ENCODE data around the gene SART1.
"Not testable (repeated sequence)": the region's sequence is repeated elsewhere in the genome, so short reads cannot be mapped to it uniquely, and the experiment has no call there.

Gene SART1

DNA sequence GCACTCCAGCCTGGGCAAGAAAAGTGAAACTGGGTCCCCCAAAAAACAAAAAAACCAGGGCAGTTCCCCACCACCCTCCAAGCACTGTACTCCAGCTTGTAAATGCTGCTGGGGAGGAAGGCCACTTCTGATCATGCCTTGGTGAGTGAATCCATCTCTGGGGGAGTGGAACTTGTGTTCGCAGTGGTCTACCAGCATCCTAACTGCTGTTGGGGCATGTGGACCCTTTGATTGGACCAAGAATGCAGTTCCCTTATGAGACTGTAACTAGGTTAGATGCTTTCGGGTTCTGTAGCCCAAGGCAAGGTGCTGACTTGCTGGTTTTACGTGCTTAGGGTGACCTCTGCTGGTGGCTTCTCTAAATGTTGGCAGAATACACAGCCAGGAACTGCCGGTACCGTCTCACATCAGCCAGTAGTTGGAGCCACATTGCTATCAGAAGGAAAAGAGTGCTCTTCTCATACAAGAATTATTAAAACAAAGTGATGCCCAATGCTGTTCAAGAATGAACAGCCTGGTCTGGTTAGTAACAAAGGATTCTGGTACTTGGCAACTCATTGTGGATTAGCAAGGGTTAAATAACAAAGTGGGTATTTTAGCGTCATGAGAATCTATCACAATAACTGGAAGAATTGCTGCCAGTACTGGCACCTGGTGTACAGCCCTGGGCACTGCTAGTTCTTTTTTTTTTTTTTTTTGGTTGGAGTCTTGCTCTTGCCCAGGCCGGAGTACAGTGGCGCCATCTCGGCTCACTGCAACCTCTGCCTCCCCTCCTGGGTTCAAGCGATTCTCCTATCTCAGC is 27.5 kb downstream of the SART1 start:
- DNase-seq (ENCODE audit: low read depth), result peak; percentile 94

DNA sequence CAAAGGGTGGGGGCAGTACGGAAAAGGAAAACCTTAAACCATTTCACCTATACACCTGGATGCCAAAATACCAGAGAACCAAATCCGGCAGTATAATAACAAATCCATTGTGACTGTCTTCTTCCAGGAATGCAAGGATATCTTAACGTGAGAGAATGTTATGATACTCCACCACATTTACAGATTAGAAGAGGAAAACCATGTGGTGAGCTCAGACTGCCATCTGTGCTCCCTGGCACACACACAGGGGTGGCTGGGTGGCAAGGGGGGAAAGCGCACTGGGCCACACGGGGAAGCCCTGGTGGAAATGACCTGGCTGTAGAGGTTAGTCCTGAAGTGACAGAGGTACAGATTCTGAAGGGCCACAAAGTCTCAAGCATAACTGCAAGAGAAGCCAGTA is 30.5 kb downstream of the SART1 start:
- DNase-seq (ENCODE audit: low read depth), result no peak

DNA sequence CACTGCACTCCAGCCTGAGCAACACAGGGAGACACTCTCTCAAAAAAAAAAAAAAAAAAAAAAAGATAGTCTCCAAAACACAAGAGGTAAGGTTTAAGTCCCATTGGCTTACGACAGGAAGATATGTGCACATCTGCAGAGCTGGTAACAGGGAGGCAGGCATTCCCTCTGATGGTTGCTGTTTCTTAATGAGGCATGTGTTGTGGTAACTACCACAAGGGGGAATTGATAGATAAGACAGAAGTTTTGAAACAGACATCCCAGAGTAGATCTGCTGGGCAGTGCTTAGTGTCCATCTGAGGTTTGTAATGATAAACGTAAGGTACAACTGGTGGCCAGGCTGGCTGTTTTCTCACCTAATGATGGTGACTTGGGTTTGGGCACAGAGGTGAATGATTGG is 35.8 kb downstream of the SART1 start:
- DNase-seq (ENCODE audit: low read depth), result no peak

DNA sequence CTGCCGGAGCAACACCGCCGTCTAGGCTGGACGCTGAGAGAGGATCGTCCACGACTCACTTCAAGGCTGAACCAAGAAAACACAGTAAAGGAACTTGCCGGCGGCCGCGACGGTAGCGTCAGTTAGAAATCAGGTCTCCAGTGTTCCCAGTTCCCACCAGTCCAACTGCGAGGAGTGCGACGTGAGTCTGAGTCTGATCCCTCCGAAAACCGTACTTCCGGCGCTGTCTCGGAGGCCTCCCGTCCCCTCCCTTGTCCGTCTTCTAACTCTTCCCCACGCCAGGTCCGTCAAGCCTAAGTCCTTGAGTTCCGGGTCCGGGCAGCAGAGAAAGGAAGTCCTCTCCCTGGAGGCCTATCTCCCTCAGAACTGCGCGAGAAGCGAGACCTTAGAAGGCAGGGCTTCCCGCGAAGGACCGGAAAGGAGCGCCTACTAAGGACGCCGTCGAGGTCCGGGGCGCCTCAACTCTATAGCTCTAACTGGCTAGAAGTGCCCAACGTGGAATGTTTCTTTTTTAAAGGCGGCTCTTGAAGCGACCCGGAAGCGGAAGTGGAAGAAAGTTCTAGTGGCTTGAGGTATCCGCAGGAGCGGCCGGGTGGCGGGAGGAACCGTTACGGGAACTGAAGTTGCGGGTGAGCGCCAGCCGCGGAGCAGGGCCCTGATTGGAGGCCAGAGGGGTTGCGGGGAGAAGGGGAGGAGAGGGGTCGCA is 40.6 kb downstream of the SART1 start, which contains the start of the genes BANF1 and EIF1AD:
Gene BANF1, plus strand, starts transcription at position 562 of the 706 bp plus-strand sequence. CDS start 748 bp downstream, outside the sequence.
Gene EIF1AD, minus strand, starts transcription at position 216 of the 706 bp plus-strand sequence. CDS start 1,768 bp downstream, outside the sequence.
- peak; percentile 95 for DNase-seq (ENCODE audit: low read depth)

DNA sequence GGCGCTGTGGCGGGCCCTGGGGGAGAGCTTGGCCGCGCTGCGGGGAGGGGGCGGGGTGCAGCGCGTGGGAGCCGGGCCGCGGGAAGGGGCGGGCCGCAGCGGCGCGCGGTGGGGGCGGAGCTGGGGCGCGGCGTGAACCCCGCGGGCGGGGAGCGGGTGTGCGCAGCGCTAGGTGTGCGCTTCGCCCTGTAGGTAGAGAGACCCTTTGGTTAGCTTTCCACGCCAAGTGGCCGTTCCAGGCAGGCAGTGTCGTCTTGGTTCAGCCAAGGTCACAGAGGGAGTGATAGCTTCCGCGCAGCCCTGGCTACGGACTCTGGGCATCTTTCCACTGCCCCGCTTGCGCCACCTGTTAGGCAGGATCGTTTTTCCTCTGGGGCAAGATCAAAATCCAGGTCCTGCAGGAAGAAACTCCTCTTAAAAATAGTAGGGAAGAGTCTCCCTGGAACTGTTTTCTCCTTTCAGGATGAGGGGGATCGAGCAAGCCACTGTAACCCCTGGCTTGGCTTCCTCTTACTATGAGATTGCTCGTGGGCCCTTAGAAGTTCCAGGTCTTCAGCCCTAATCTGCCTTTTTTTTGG is 41.2 kb downstream of the SART1 start:
- DNase-seq (ENCODE audit: low read depth), result peak; percentile 20

DNA sequence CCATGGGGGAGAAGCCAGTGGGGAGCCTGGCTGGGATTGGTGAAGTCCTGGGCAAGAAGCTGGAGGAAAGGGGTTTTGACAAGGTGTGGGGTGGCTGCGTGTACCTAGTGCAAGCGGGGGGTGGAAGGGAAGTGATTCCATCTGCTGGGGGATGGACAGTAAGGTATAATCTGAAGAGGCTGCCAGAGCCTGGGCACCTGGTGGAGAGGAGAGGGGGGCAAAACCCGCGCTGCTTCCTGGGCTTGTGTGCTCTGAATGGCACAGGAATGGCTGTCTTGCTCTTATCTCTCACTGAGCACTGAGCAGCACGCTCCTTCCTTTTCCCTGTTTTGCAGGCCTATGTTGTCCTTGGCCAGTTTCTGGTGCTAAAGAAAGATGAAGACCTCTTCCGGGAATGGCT is 41.8 kb downstream of the SART1 start:
- DNase-seq (ENCODE audit: low read depth), result no peak

DNA sequence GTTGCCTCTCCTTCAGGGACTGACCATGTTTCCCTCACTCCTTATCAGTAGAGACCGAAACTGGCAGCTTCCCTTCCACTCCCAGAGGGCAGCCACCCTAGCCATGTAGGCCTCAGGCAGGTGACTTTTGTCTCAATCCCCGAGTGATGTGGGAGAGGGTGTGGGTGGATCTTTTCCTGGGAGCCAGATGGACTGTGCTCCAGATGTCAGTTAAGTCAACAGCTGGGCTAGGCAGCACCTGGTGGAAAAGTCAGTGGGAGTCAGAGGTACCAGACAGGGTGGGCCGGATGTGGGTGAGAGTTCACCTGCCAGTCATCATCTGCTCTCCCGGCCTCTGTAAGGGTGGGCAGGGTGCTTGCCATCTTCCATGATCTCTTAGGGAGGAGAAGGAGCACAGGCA is 42.7 kb downstream of the SART1 start:
- no peak for DNase-seq (ENCODE audit: low read depth)

DNA sequence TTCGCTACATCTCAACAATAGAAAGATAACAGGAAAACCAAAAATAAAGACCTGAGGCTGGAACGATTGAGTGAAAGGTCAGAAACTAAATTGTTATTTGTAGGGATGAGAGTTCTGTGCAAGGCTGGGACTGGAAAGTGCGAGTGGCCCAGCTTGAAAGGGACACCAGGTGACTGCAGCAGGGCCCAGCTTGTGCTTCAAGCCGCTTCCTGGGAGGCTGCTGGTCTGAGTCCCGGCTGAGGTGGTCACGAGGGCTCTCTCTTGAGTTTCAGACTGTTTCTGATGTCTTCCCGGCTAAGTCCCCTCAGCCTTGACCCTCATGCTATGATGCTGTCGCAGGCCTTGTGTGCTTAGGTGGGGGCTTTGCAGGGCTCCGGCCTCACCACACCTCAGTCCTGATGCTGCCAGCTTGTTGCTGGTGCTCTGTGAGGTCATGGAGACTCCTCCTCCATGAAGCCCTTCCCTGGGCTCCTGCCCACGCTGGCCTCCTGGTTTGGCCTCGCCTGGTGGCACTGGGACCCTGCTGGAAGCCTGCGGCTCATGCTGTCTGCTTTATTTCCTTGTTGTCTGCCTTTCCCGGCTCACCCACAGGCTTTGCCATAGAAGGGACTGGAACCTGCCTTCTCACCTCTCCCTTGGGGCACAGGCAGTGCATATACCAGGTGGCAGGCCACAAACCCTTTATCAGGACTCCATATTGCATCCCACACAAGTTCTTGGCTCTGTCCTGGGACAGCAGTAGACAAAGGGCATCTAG is 44.8 kb downstream of the SART1 start:
- DNase-seq (ENCODE audit: low read depth), result no peak

DNA sequence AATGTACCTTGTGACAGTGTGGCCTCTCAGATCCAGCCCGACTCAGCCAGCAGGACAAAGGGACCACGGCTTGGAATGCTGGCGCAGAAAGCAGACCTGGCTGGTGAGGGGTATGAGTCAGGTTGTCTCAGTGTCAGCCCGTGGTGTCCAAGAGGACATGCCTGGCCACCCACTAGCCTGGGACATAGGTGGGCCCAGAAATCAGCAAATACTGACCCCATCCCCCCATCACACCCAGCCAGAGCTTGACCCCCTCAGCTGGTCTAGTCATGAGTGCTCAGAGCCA is 45.3 kb downstream of the SART1 start:
- DNase-seq (ENCODE audit: low read depth), result no peak

DNA sequence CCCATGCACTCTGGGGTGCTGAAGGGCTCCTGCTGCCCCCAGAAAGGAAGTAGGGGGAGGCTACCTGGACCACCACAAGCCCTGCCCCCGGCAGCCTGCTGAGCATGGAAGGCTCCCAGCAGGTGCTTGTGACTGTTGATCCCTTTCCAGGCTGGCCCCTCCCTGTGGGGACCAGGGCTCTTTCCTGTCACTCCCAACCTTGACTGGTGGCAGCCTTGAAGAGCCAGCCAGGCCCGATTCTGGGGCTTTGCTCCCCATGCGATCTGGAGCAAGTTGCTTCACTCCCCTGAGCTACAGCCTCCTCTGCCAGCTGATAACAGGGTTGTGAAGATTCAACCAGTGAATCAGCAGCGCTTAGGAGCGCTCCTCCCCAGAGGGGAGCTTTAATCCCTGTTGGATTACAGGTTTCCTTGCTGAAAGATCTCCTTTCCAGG is 45.7 kb downstream of the SART1 start:
- no peak for DNase-seq (ENCODE audit: low read depth)

DNA sequence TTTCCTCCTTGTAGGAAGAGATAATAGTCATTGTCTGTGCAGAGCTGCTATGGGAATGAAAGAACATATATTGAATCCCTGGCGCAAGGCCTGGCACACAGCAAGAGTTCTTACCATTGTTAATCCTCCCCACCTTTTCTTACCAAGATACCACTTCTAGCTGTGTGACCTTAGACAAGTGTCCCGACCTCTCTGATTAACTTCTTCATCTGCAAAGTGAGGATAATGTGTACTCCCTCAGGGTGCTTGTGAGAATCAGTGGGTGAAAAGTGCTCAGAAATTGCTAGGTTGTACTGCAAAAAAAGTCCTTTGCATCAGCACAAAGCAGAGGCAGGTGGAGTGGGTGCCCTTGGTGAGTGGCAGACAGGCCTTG is 46.5 kb downstream of the SART1 start:
- DNase-seq (ENCODE audit: low read depth), result no peak

DNA sequence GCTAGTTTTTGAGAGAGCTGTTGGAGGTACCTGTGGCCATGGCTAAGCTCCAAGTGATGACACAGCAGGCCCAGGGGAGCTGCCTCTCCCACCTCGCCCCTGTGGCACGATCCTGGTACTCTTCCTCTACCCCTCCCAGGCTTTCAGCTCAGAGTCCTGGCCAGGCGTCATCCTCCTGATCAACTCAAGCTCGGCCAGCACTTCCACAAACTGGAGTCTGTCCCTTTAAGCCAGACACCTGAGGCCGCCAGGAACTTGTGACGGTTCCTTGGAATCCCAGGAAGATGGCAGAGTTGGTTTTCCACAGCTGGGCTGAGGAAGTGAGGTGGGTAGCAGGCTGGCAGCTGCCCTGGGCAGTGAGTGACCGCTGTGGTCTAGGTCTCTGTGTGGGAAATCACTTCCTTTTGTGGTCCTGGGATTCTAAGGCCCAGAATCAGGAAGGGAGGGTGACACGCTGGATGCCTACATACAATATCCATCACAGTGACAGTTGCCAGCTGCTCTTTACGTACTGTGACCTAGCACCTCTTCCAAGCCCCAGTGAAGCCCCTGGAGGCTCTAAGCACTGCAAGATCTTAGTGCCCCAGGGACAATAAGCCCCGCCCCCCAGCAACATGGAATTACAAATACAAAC is 47.1 kb downstream of the SART1 start:
- no peak for DNase-seq (ENCODE audit: low read depth)

DNA sequence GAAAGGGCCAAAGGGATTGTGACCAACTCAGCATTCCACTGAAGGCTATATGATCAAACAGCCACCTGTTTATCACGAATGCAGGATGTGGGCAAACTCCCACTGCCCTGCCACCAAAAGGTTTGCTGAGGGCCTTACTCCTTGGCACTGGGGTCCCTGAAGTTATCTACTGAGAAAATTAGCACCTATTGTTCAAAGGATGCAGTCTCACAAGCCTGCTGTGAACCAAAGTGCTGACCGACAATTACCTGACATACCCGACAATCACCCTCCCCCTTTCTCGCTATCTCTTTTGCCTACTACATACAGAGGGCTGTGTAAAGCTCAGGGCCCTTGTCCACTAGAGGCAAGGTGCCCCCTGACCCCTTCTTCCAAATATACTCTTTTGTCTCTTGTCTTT is 48.5 kb downstream of the SART1 start:
- not testable (repeated sequence) for DNase-seq (ENCODE audit: low read depth)

DNA sequence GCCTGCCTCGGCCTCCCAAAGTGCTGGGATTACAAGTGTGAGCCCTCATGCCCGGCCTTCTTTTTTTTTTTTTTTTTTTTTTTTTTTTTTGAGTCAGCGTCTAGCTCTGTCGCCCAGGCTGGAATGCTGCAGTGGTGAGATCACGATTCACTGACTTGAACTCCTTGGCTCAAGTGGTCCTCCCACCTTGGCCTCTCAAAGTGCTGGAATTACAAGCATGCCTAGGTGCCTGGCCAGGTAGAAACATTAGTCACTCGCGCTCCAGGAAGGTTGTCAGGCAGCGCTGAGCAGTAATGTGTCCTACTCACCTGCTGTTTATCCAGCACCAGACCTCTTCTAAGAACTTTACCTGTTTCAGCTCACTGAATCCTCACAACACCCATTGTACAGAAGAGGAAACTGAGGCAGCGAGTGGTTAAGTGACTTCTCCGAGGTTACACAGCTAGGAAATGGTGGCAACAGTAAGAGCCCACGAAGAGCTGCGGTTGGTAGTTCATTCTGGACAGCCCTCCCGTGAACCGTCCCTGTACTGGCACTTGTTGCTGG is 49.8 kb downstream of the SART1 start:
- no peak for DNase-seq (ENCODE audit: low read depth)

DNA sequence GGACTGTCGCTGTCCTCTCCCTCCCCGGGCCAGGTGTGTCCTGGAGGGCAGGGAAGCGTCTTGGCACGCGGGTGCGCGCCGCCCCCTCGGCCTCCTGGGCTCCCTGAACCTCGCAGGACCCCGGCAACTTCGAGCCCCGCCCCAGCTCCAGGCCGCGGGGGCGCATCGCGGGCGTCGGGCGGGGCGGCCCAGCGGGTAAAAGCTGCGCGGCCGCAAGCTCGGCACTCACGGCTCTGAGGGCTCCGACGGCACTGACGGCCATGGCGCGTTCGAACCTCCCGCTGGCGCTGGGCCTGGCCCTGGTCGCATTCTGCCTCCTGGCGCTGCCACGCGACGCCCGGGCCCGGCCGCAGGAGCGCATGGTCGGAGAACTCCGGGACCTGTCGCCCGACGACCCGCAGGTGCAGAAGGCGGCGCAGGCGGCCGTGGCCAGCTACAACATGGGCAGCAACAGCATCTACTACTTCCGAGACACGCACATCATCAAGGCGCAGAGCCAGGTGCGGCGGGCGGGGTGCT is 50.3 kb downstream of the SART1 start, which contains the start of gene CST6:
Gene CST6, plus strand, starts transcription at position 224 of the 519 bp plus-strand sequence. Its CDS starts 37 bp downstream, at position 261.
- DNase-seq (ENCODE audit: low read depth), result no peak

DNA sequence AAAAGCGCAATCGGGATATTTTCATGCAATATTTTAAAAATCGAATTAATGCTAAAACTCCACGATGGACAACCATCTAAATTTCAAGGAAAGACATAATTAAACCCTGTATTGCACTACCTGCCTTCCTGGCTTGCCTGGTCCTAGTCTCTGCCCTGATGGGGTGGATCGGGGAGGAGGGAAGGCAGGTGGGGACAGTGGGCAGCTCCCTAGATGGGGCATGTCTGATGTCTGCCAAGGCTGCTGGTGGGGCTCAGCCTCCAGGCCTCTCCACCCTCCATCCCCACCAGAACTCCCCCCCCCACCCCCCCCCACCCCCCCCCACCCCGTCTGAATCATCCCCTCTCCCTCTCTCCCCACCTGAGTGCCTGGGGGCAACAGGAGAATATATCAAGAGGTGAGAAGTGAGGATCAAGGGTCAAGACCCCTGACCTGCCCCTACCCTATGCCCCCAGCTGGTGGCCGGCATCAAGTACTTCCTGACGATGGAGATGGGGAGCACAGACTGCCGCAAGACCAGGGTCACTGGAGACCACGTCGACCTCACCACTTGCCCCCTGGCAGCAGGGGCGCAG is 50.9 kb downstream of the SART1 start:
- DNase-seq (ENCODE audit: low read depth), result no peak

DNA sequence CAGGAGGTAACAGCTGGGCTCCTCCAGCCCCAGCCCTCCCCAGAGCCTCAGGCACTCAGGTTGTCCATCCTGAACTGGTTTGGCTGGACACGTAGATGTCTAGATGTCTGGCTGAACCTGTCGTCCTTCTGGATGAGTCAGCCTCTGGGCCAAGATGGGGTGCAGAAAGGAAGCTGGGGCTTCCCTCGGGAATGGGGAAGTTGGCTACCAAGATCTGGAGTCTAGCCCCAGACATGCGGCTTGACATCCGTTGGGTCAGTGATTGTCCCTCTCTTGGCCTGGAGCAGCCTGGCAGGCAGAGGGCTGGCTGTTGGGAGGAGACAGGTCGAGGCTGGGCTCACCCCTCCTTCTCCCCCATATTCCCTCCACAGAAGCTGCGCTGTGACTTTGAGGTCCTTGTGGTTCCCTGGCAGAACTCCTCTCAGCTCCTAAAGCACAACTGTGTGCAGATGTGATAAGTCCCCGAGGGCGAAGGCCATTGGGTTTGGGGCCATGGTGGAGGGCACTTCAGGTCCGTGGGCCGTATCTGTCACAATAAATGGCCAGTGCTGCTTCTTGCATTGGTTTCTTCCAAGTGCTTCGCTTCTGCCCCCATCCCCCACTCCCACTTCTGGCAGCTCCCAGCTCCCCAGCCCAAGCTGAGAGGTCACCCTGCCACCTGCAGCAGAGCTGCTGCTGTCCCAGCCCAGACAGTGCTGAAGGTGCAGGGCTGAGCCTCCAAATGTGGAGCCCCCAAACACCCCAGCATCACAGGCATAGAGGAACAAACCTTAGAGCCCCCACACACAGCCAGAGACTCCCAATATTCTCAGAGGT is 51.6 kb downstream of the SART1 start:
- DNase-seq (ENCODE audit: low read depth), result no peak

DNA sequence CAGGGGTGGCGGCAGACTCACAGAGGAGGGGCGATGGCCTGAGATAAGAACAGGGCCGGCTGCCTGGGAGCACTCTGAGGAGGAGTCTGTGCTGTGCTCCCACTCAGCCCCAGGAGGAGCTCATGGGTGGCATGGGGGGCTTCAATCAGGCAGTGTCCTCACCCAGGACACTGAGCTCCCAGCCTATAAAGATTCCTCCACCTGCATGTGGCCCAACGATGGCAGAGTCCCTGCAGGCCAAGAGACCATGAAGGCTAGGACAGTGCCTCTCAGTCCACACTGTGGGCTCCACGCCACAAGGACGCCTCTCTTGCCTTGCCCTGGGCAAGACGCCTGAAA is 52.2 kb downstream of the SART1 start:
- no peak for DNase-seq (ENCODE audit: low read depth)

DNA sequence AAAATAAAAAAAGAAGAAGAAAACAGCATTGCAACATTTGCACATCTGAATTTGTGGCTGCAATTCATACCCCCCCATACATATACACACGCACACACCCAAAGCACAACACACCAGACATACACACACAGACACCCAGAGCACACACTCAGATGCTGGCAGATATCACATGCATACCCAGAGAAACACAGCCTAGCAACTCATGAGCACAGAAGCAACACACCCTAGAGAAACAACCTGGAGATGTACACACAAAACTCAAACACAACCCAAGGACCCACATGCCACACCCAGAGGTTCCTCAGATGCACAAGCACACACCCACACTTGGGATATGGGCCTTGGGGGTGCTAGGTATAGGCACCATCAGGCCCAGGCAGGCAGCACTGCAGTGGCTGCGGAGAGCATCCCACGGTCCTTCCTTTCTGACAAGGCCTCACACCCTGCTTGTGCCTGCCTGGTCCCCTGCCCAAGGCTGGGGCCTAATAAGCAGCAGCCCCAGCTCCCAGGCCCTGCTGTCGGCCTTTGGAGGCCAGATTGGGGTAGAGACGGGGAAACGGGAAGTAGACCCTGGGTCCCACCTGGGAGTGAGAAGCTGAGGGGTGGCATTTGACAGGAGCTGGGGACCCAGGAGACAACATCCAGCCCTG is 53.4 kb downstream of the SART1 start:
- no peak for DNase-seq (ENCODE audit: low read depth)

DNA sequence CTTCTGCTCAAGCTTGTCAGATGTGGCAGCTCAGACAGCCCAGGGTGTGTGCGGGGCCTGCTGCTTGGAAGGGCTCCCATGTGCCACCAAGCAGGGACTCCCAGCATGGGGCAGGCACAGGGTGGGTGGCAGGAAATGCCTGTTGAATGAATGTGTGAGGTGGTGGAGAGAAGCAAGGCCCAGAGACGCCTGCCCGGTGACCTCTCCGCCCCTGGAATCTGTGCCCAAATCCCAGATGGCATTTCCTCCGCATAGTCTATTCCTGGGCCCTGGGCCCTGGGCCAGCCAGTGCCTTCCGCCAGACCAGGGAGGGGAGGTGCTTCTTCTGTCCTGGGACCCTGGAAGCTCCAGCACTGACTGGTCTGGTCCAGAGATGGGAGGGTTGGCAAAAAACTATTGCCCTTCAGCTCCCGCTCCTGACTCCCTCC is 53.9 kb downstream of the SART1 start:
- peak; percentile 65 for DNase-seq (ENCODE audit: low read depth)

All from HS-5 (cell line).